ENCODE data around the gene KTN1.

Gene KTN1

DNA sequence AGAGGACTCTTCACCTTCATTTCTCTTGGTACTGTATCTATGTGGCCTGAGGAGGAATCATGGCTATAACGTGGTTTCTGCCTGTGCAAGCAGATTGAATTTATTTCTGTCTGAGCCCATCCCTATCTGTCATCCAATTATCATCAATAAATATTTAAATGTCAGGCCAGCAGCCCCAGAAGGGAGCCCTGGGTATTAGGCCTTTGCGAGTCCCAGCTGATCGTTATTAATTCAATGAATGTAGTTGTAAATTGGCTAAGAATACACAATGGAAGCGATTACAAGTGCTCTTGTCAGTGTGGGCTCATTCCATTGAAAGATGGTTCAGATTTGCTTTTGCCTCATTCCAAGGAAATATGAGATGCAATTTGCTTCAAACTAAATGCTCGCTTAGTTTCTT is 142.0 kb downstream of the KTN1 start:
- no peak for DNase-seq

DNA sequence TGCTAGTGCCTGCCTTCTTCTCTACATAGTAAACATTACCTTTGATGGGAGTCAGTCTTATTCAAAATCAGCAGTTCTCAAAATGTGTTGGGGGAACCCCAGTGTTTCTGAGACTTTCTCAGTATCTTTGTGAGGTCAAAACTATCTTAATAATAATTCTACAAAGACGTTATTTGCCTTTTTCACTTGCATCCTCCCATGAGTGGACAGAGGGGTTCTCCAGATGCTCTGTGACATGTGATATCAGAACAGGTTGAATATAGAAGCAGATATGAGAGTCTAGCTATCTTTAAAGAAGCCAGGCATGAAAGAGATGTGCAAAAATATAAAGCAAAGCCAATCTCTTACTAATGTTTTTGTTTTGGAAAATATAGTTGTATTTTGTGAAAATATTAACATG is 144.7 kb downstream of the KTN1 start:
- DNase-seq: no peak

DNA sequence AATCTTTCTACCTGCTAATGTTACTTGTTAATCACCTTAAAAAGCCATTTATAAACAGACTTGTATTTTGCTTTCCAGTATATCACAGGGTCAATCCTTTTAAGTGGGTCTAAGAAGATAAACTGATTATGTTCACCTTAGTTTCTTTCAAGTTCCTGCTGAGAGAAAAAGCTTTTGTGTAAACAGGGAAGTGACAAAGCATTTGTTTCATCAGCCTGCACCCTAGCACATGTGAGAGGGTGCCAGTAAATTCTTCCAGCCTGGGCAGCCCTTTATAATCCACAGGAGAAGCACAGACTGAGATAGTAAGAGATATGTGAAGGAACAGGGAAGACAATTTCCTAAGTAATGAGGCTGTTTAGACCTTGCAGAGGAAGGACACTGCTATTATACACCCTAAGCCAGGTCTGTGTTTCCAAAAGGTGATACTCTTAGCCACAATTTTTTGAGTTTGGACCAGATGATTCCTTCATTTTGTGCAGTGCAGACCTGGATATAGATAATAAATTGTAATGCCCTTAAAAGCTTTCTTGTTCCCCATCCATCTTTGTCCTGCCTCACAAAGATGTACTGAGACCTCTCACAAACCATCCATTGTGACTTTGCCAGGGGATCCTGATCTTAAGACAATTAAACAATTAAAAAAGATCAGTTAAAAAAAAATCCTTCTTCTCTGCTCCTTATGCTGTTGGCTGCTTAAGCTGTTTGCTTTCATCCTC is 150.7 kb downstream of the KTN1 start:
- no peak for DNase-seq

GRCh38 chr14:55731311-55731872 is 151.4 kb downstream of the KTN1 start:
- no peak for DNase-seq

GRCh38 chr14:55731881-55732498 is 152.0 kb downstream of the KTN1 start:
- no peak for DNase-seq

GRCh38 chr14:55733599-55733998 is 153.6 kb downstream of the KTN1 start:
- no peak for DNase-seq
